K562 (cell line): ENCODE results near the gene CENPV. TPM values are rescaled to one million over a fixed set of nuclear protein-coding genes. Genes with fewer than 3 reads are reported as not detected.

Experiments
- CCNT2 ChIP-seq: IDR thresholded peaks from 2 replicates; pipeline ENCODE4 v1.6.1; 2011; ENCODE audit warnings: borderline replicate concordance, low read depth, mild to moderate bottlenecking, moderate library complexity, mixed read lengths, low read length; ENCODE audit not compliant: insufficient read length; ENCODE audit errors: extremely low read depth
- CGGBP1 ChIP-seq: fragments of 250-450 bp; sonication (Bioruptor Pico); IDR thresholded peaks from 2 replicates; pipeline ENCODE4 v1.9.0; 2021; ENCODE audit warnings: mild to moderate bottlenecking
- ETS2 ChIP-seq: IDR thresholded peaks from 2 replicates; pipeline ENCODE4 v1.6.1; 2016; ENCODE audit warnings: borderline replicate concordance, missing genetic modification characterization, mild to moderate bottlenecking, moderate library complexity, missing compliant biosample characterization; ENCODE audit not compliant: poor library complexity, severe bottlenecking
- FOXA3 ChIP-seq, 2 experiments: fragments of 450-650 bp in 1 of 2; sonication (generic) in 1 of 2; formaldehyde crosslinking; IDR thresholded peaks in 1 of 2; conservative IDR thresholded peaks in 1 of 2; 2 replicates each; pipeline versions ENCODE4 v1.4.0 to v1.8.0; 2020 to 2022; ENCODE audit warnings: mild to moderate bottlenecking in 2 of 2, missing genetic modification reagents in 1 of 2
- HCFC1 ChIP-seq: IDR thresholded peaks from 2 replicates; pipeline ENCODE4 v1.6.1; 2012; ENCODE audit warnings: low read depth, low read length, improper control_type of control experiment
- HMBOX1 ChIP-seq: sonication (generic); IDR thresholded peaks from 2 replicates; pipeline ENCODE4 v1.6.1; 2016
- MAFK ChIP-seq: IDR thresholded peaks from 2 replicates; pipeline ENCODE4 v1.6.1; 2011; ENCODE audit warnings: low read length, improper control_type of control experiment
- MYNN ChIP-seq, 2 experiments: sonication (generic); formaldehyde crosslinking in 1 of 2; IDR thresholded peaks; 2 replicates each; pipeline versions ENCODE4 v1.5.0 to v1.6.1; 2016 to 2020; ENCODE audit warnings: antibody characterized with exemption in 1 of 2, missing genetic modification reagents in 1 of 2
- NFE2 ChIP-seq: IDR thresholded peaks from 2 replicates; pipeline ENCODE4 v1.6.1; 2014; ENCODE audit warnings: antibody characterized with exemption, low read depth
- NONO ChIP-seq, 2 experiments: fragments of 200-400 bp in 1 of 2; fragments of 450-650 bp in 1 of 2; formaldehyde crosslinking in 1 of 2; IDR thresholded peaks; 2 replicates each; pipeline ENCODE4 v1.6.1; 2017; ENCODE audit warnings: low read depth in 2 of 2, mild to moderate bottlenecking in 2 of 2, moderate library complexity in 2 of 2, low read length in 1 of 2
- PHB ChIP-seq: fragments of 250-450 bp; sonication (Bioruptor Pico); IDR thresholded peaks from 2 replicates; pipeline ENCODE4 v1.5.0; 2021
- PHF20 ChIP-seq: fragments of 450-650 bp; IDR thresholded peaks from 2 replicates; pipeline ENCODE4 v1.6.1; 2018; ENCODE audit not compliant: partially characterized antibody
- RNF219 ChIP-seq: fragments of 250-450 bp; sonication (Bioruptor Pico); IDR thresholded peaks from 2 replicates; pipeline ENCODE4 v1.5.0; 2022; ENCODE audit warnings: mild to moderate bottlenecking
- SUPT5H ChIP-seq: fragments of 450-650 bp; IDR thresholded peaks from 2 replicates; pipeline ENCODE4 v1.6.1; 2016
- ZBTB2 ChIP-seq: fragments of 450-650 bp; IDR thresholded peaks from 2 replicates; pipeline ENCODE4 v1.6.1; 2016; ENCODE audit warnings: antibody characterized with exemption
- ZFP30 ChIP-seq: fragments of 250-450 bp; sonication (Bioruptor Pico); IDR thresholded peaks from 2 replicates; pipeline ENCODE4 v1.8.0; 2022; ENCODE audit warnings: moderate library complexity, mild to moderate bottlenecking, inconsistent platforms, borderline replicate concordance
- ZNF124 ChIP-seq: sonication (generic); formaldehyde crosslinking; IDR thresholded peaks from 2 replicates; pipeline ENCODE4 v1.8.1; 2022; ENCODE audit warnings: missing genetic modification reagents
- ZNF395 ChIP-seq: fragments of 200-800 bp; sonication (Bioruptor generic); IDR thresholded peaks from 2 replicates; pipeline ENCODE4 v1.6.1; 2017; ENCODE audit warnings: missing genetic modification characterization, missing compliant biosample characterization
- ZNF589 ChIP-seq: fragments of 200-800 bp; sonication (Bioruptor generic); IDR thresholded peaks from 2 replicates; pipeline ENCODE4 v1.6.1; 2016; ENCODE audit warnings: low read depth, missing genetic modification characterization, missing compliant biosample characterization
- ZZZ3 ChIP-seq: fragments of 450-650 bp; IDR thresholded peaks from 2 replicates; pipeline ENCODE4 v1.6.1; 2016; ENCODE audit warnings: antibody characterized with exemption, mild to moderate bottlenecking, moderate library complexity
- polyA plus RNA-seq, 8 experiments: library from polyadenylated mRNA; depleted of rRNA in 4 of 8; stranded (reverse) in 5 of 8; unstranded in 3 of 8; fragments of >200 nt; fragmentation: Nextera tagmentation in 2 of 8; fragmentation: Illumina TruSeq in 1 of 8; extraction: Ambion mirVana in 2 of 8; extraction: Trizol in 1 of 8; gene quantifications; 2 replicates each; pipeline versions ENCODE4 v1.2.1 to v1.2.3, GENCODE V29; 2011 to 2014; ENCODE audit warnings: inconsistent platforms in 1 of 8, missing spikeins in 1 of 8
- total RNA-seq, 7 experiments: library from RNA; depleted of rRNA in 6 of 7; stranded (reverse); fragments of >200 nt in 6 of 7; fragmentation: Illumina TruSeq in 2 of 7; extraction: Trizol in 2 of 7; gene quantifications; 2 replicates each; pipeline versions ENCODE4 v1.2.1 to v1.2.3, GENCODE V29; 2011 to 2021; ENCODE audit warnings: low replicate concordance in 1 of 7

CENPV gene
- total and polyA plus RNA-seq, 9 of the 15 experiments (the other 6 are each of a cell fraction or from before 2014, with no cell fraction given), result 17.8 to 131 (median 89.3) TPM

- TF ChIP-seq ETS2 (tag), result no peak
- peak; percentile 80; the same call in 1 of the 2 replicates for TF ChIP-seq RNF219 (CRISPR knock-in tag)
- TF ChIP-seq FOXA3 (CRISPR knock-in tag; conservative IDR thresholded peaks at IDR 0.05 in 1 of 2, IDR thresholded peaks at IDR 0.05 in 1 of 2), result peak in 1 of 2 experiments; percentile 70; a peak in 2 of 4 replicates
- TF ChIP-seq ZNF395 (CRISPR knock-in tag), result peak; percentile 61; the same call in 1 of the 2 replicates
- TF ChIP-seq ZZZ3, result peak; percentile 54; the same call in 1 of the 2 replicates
- peak; percentile 100 for TF ChIP-seq ZBTB2
- peak; percentile 85 for TF ChIP-seq HMBOX1
- TF ChIP-seq PHB (CRISPR knock-in tag), result no peak
- TF ChIP-seq MAFK, result no peak
- peak; percentile 12; the same call in 1 of the 2 replicates for TF ChIP-seq NFE2
- 0 out of 2 replicates have a peak, but pooled peaks have one; percentile 62 for TF ChIP-seq CGGBP1
- 0 out of 4 replicates have a peak, but pooled peaks of 1 of the 2 experiments have one; percentile 49 for TF ChIP-seq NONO (IDR thresholded peaks at IDR 0.05; ENCODE audit: low read depth in 2 of 2, low read length in 1 of 2)
- peak; percentile 58; the same call in 1 of the 2 replicates for TF ChIP-seq ZFP30 (CRISPR knock-in tag)
- 0 out of 2 replicates have a peak, but pooled peaks have one; percentile 68 for TF ChIP-seq ZNF589 (CRISPR knock-in tag)
- TF ChIP-seq ZNF124 (CRISPR knock-in tag), result no peak
- TF ChIP-seq PHF20, result peak; percentile 32
- peak; percentile 77 for TF ChIP-seq CCNT2
- TF ChIP-seq MYNN (IDR thresholded peaks at IDR 0.05), result 0 out of 2 replicates have a peak, but pooled peaks have one; percentile 29
- TF ChIP-seq MYNN (CRISPR knock-in tag; IDR thresholded peaks at IDR 0.05), result no peak
- TF ChIP-seq SUPT5H, result peak; percentile 99
- TF ChIP-seq HCFC1, result peak; percentile 57
Measured at GRCh38 chr17:16380640-16381495, 27.6 kb upstream of the CENPV start, which contains the start of gene UBB (continued).
